ENCODE data around the gene ZBTB46. TPM values are rescaled to one million over a fixed set of nuclear protein-coding genes. Genes with fewer than 3 reads are reported as not detected.

The ZBTB46 gene, protein sequence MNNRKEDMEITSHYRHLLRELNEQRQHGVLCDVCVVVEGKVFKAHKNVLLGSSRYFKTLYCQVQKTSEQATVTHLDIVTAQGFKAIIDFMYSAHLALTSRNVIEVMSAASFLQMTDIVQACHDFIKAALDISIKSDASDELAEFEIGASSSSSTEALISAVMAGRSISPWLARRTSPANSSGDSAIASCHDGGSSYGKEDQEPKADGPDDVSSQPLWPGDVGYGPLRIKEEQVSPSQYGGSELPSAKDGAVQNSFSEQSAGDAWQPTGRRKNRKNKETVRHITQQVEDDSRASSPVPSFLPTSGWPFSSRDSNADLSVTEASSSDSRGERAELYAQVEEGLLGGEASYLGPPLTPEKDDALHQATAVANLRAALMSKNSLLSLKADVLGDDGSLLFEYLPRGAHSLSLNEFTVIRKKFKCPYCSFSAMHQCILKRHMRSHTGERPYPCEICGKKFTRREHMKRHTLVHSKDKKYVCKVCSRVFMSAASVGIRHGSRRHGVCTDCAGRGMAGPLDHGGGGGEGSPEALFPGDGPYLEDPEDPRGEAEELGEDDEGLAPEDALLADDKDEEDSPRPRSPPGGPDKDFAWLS
- total RNA-seq, result 3.3 and 20.5 TPM in 2 replicates

DNA sequence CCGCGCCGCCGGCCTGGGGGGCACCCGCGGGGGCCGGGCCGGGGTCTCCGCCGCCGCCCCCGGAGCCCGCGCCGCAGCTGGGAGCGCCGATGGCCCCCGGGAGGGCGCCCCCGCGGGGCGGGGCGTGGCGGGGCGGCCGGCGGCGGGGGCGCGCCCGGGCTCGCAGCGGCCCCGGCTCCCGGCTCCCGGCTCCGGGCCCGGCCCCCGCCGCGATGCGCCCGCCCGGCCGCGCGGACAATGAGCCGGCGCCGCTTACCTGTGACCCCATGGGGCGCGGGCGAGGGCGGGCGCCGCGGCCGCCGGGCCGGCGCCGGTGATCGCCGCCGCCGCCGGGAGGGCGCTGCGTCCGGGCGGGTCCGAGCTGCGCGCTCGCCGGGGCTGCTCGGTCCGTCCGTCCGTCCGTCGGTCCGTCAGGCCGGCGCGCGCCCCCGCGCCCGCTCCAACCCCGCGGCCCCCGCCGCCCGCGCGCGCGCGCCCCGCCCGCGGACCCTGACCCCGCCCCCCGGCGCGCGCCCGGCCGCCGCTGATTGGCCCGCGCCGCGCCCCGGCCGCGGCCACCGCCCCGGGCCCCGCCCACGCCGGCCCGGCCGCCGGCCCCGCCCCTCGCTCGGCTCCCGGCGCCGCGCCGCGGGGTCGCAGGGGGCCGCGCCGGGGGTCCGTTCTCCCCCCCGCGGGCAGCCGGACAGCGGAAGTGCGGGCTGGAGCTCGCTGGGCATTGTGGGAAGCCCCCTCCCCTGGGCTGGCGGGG is at the start of gene ZBTB46:
Gene ZBTB46, minus strand, starts transcription at position 424 of the 748 bp plus-strand sequence. CDS start 40,507 bp downstream, outside the sequence.

DNA sequence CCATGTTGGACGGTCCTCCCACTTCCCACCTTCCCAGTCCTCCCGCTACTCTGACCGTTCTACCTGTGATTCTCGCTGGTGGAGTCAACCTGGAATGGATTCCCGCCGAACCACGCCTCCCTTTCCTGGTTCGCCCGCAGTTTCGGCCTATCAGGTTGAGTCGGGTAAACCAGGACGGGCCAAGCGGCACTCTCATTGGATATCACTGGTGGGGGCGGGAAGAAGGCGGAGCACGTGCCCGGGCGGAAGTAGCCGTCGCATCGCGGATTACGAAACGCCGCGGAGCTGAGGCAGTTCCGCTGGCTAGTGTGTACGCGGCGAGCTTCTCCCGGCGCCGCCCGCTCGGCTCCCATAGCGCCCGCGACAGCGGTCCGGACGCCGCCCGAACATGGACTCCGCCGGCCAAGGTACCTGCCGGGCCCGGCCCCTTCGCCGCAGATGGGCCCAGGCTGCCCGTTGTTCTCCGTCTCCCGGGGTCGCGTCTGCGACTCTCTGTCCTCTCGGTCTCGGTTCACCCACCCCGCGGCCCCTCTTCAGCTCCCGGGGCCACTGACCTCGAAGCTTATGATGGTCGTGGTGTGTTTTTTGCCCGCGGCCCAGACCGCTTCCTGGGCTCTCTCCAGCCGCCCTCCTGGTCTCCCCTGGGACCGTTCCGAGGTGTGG is 34.0 kb upstream of the ZBTB46 start, which contains the start of gene TPD52L2:
Gene TPD52L2, plus strand, starts transcription at position 293 of the 663 bp plus-strand sequence. Its CDS starts 96 bp downstream, at position 389.

DNA sequence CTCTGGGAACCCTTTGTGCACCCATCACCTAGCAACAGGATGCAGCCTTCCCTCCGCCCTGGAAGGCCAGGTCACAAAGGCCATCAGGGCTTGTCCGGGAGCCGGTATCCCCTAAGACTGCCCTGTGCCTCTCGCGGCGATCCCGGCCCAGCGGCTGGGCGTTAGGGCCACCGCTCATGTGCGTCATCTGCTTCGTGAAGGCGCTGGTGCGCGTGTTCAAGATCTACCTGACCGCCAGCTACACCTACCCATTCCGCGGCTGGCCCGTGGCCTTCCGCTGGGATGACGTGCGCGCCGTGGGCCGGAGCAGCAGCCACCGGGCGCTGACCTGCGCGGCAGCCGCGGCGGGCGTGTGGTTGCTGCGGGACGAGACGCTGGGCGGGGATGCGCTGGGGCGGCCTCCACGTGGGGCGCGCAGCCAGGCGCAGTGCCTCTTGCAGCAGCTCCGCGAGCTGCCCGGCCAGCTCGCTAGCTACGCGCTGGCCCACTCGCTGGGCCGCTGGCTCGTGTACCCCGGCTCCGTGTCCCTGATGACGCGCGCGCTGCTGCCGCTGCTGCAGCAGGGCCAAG is 30.4 kb upstream of the ZBTB46 start, which contains the start of gene ABHD16B:
Gene ABHD16B, plus strand, starts transcription at position 134 of the 570 bp plus-strand sequence. Its CDS starts 43 bp downstream, at position 177.

DNA sequence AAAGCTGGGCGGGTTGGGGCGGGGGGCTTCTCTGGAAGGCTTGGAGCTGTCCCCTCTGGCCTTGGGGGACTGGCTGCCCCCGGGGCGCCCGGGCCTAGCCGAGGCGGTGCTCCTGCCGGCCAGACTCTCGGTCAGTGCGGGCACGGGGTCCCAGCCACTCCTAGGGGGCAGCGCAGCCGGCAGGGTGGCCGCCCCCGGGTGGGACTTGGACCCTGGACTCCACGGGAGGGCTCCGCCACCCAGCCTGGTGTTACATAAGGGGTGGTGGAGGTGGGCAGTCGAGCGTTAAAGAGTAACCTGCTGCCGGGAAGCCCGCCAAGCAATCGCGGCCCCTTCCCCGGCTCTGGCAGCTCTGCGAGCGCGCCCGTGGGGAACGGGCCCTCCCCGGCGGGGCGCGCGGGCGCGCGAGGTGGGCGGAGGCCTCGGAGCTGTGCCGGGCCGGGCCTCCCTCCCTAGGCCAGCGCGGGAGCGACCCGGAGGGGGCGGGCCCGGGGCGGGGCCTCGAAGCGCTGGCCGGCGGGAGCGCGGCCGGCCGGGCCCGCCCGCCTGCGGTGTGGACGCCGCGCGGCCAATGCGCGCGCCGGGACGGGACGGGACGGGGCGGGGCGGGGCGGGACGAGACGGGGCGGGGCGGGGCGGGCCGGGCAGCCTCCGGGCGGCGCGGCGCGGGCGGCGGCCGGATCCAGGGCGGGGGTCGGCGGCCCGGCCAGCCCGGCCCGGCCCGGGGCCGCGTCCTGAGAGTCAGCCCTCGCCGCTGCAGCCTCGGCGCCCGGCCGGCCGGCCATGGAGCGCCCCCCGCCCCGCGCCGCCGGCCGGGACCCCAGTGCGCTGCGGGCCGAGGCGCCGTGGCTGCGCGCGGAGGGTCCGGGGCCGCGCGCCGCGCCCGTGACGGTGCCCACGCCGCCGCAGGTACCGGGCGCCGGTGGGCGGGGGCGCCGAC is 91.7 kb downstream of the ZBTB46 start, which contains the start of gene SLC2A4RG:
Gene SLC2A4RG, plus strand, starts transcription at position 647 of the 940 bp plus-strand sequence. Its CDS starts 137 bp downstream, at position 784.

DNA sequence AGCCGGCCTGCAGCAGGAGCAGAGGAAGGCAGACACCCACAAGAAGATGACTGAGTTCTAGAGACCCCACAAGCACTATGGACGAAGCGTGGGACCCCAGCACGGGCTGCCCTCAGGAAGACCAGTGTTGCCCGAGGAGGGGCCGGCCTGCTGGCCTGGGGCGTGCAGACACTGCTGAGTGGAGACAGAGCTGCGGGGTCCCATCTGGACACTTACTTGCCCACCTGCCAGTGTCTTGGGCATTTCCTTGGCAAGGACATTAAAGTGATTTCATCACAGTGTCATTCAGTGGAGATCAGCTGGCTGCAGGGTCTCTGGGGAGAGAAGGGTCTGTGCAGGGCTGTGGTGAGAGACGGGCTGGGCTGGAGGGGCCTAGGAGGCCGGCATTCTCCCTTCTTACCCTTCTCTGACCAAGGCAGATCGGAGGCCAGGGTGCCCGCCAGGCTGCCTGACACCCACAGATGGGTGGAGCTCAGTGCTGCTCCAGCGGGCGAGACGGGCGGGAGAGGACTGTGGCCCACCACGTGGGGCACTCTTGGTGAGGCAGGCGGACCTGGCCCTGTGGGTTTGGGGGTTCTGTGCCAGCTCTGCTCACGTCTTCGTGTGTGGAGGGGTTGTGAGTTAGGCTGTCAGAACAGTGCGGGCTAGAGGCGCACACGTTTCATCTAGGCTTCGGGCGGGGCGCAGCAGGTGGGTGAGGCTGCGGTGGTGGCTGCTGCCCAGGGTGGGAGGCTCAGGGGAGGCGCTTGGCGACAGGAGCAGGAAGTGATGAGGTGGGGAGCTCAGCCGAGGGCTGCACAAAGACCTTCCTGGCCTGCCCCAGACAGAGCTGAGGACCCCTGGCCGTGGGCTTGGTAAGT is 95.0 kb downstream of the ZBTB46 start, which contains the start of gene LIME1:
Gene LIME1, plus strand, starts transcription at position 806 of the 860 bp plus-strand sequence. CDS start 886 bp downstream, outside the sequence.

DNA sequence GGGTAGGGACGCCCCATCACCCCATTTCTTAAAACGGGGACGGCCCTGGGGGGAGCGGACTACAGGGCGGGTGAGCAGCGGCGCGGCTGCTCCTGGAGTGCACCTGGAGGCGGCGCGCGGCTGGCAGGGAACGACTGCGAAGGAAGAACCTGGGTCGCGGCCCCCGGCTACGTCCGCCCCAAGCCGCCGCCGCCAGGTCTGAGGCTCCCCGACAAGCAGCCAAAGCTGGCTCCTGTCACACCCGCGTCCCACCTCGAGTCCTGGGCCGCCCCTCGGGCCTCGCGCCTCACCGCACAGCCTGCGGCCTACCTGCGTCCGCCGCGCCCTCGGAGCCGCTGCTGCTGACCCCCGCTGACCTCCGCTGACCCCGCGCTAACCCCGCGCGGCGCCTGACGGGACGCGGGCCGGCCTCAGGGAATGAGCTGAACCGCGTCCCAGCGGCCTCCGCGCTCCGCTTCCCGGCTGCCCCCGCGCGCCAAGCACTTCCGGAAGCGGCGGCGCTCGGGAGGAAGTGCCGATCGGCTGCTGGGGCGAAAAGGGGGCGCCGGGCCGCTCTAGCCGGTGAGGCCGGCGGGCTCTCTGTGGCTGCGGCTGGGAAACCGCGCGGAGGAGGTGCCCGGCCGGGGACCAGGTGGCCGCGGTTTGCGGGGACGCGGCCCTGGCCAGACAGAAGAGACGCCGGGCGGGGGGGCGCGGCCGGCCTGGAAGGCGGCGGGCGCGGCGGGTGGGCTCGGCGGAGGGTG is 123.3 kb downstream of the ZBTB46 start, which contains the start of the genes ARFRP1 and ZGPAT:
Gene ARFRP1, minus strand, starts transcription at position 419 of the 743 bp plus-strand sequence. CDS start 885 bp downstream, outside the sequence.
Gene ZGPAT, plus strand, starts transcription at position 482 of the 743 bp plus-strand sequence. CDS start 542 bp downstream, outside the sequence.

DNA sequence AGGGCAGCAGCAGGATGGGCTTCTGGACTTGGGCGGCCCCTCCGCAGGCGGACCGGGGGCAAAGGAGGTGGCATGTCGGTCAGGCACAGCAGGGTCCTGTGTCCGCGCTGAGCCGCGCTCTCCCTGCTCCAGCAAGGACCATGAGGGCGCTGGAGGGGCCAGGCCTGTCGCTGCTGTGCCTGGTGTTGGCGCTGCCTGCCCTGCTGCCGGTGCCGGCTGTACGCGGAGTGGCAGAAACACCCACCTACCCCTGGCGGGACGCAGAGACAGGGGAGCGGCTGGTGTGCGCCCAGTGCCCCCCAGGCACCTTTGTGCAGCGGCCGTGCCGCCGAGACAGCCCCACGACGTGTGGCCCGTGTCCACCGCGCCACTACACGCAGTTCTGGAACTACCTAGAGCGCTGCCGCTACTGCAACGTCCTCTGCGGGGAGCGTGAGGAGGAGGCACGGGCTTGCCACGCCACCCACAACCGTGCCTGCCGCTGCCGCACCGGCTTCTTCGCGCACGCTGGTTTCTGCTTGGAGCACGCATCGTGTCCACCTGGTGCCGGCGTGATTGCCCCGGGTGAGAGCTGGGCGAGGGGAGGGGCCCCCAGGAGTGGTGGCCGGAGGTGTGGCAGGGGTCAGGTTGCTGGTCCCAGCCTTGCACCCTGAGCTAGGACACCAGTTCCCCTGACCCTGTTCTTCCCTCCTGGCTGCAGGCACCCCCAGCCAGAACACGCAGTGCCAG is 134.3 kb downstream of the ZBTB46 start, which contains the start of gene TNFRSF6B:
Gene TNFRSF6B, plus strand, starts transcription at position 25 of the 729 bp plus-strand sequence. Its CDS starts 116 bp downstream, at position 141.

Small RNA genes lying within 50 kb of the gene (small RNA-seq; reads per million reads assigned to genes)
- gene LIME1 (ENCODE audit: low replicate concordance) (not detected), gene TNFRSF6B (ENCODE audit: low replicate concordance) (not detected)

Other genes starting within 250 kb of the ZBTB46 start
- gene GMEB2, start 204.2 kb downstream of the ZBTB46 start, total RNA-seq, result 11.2 and 16.0 TPM in 2 replicates
- 9.2 and 41.1 TPM in 2 replicates for gene STMN3, start 177.8 kb downstream of the ZBTB46 start, total RNA-seq
- 24.5 and 29.5 TPM in 2 replicates for gene RTEL1, start 173.0 kb downstream of the ZBTB46 start, total RNA-seq
- 3.9 and 35.9 TPM in 2 replicates for gene TNFRSF6B, start 134.6 kb downstream of the ZBTB46 start, total RNA-seq
- 43.4 and 45.5 TPM in 2 replicates for gene ARFRP1, start 123.3 kb downstream of the ZBTB46 start, total RNA-seq
- 20.6 and 24.9 TPM in 2 replicates for gene ZGPAT, start 123.2 kb downstream of the ZBTB46 start, total RNA-seq
- 3.1 and 4.2 TPM in 2 replicates for gene LIME1, start 94.6 kb downstream of the ZBTB46 start, total RNA-seq
- gene SLC2A4RG, start 91.5 kb downstream of the ZBTB46 start, total RNA-seq, result 27.6 and 54.1 TPM in 2 replicates
- gene ABHD16B, start 30.2 kb upstream of the ZBTB46 start, total RNA-seq, result not detected in 2 replicates
- 145 and 153 TPM in 2 replicates for gene TPD52L2, start 34.0 kb upstream of the ZBTB46 start, total RNA-seq
- 51.9 and 77.0 TPM in 2 replicates for gene DNAJC5, start 63.9 kb upstream of the ZBTB46 start, total RNA-seq
- 21.2 and 33.5 TPM in 2 replicates for gene UCKL1, start 125.2 kb upstream of the ZBTB46 start, total RNA-seq
- 10.9 and 16.0 TPM in 2 replicates for gene ZNF512B, start 138.7 kb upstream of the ZBTB46 start, total RNA-seq
- 1.7 and 2.6 TPM in 2 replicates for gene SAMD10, start 148.4 kb upstream of the ZBTB46 start, total RNA-seq
- gene PRPF6, start 149.9 kb upstream of the ZBTB46 start, total RNA-seq, result 48.2 and 74.4 TPM in 2 replicates
- gene C20orf204, start 204.9 kb upstream of the ZBTB46 start, total RNA-seq, result 0.88 and 1.4 TPM in 2 replicates
- gene SOX18, start 218.4 kb upstream of the ZBTB46 start, total RNA-seq, result 0.43 TPM in 1 of 2 replicates, not detected in the other
- gene TCEA2, start 231.9 kb upstream of the ZBTB46 start, total RNA-seq, result 13.9 and 27.6 TPM in 2 replicates
- gene RGS19, start 248.3 kb upstream of the ZBTB46 start, total RNA-seq, result 12.0 and 39.1 TPM in 2 replicates
- 0.86 and 0.88 TPM in 2 replicates for gene OPRL1, start 248.8 kb upstream of the ZBTB46 start, total RNA-seq

All from placental pericyte (primary cell).